Karpas-422 (cell line): Measurements from ENCODE around the gene SP140. TPM values are rescaled to one million over a fixed set of nuclear protein-coding genes. Genes with fewer than 3 reads are reported as not detected.
"Not testable (repeated sequence)": the region's sequence is repeated elsewhere in the genome, so short reads cannot be mapped to it uniquely, and the experiment has no call there.

Source experiments
- DNase-seq: peaks from one replicate; pipeline ENCODE4 v3.0.0-alpha.2; 2015
- H2AFZ ChIP-seq: fragments of 200-600 bp; sonication (generic); 2 replicates; pipeline ENCODE4 v1.6.1; 2014; ENCODE audit warnings: antibody characterized with exemption, low read length, mixed read lengths
- H3K27ac ChIP-seq: fragments of 200-600 bp; sonication (generic); 2 replicates; pipeline ENCODE4 v1.5.1; 2014; ENCODE audit warnings: mild to moderate bottlenecking, low read length, moderate library complexity
- H3K27me3 ChIP-seq: fragments of 200-600 bp; sonication (generic); 2 replicates; pipeline ENCODE4 v1.6.1; 2014; ENCODE audit warnings: low read length, mixed read lengths
- H3K36me3 ChIP-seq: fragments of 200-600 bp; sonication (generic); 2 replicates; pipeline ENCODE4 v1.6.1; 2014; ENCODE audit warnings: low read length, mixed read lengths; ENCODE audit not compliant: insufficient read depth
- H3K4me1 ChIP-seq: fragments of 200-600 bp; sonication (generic); 2 replicates; pipeline ENCODE4 v1.6.1; 2014; ENCODE audit warnings: mild to moderate bottlenecking, low read length, mixed read lengths
- H3K4me2 ChIP-seq: fragments of 200-600 bp; sonication (generic); 2 replicates; pipeline ENCODE4 v1.6.1; 2014; ENCODE audit warnings: low read length, low read depth, mild to moderate bottlenecking; ENCODE audit not compliant: poor library complexity, severe bottlenecking
- H3K4me3 ChIP-seq: fragments of 200-600 bp; sonication (generic); 2 replicates; pipeline ENCODE4 v1.5.1; 2014; ENCODE audit warnings: mild to moderate bottlenecking, antibody characterized with exemption, low read length, mixed read lengths
- H3K79me2 ChIP-seq: fragments of 200-600 bp; sonication (generic); 2 replicates; pipeline ENCODE4 v1.6.1; 2014; ENCODE audit warnings: mild to moderate bottlenecking, low read length, mixed read lengths
- H3K9ac ChIP-seq: fragments of 200-600 bp; sonication (generic); 2 replicates; pipeline ENCODE4 v1.6.0; 2014; ENCODE audit warnings: low read length
- H3K9me2 ChIP-seq: fragments of 200-600 bp; sonication (generic), shearing (Covaris generic); replicated peaks from 2 replicates; pipeline ENCODE4 v1.6.0; 2014; ENCODE audit warnings: mild to moderate bottlenecking, low read length, moderate library complexity; ENCODE audit not compliant: insufficient read depth
- H3K9me3 ChIP-seq: fragments of 300-700, 200-600 bp; sonication (generic); 2 replicates; pipeline ENCODE4 v1.6.1; 2014; ENCODE audit warnings: low read length, mixed read lengths
- H4K20me1 ChIP-seq: fragments of 200-600 bp; sonication (generic); 2 replicates; pipeline ENCODE4 v1.6.1; 2014; ENCODE audit warnings: mild to moderate bottlenecking, antibody characterized with exemption, low read length, low read depth; ENCODE audit not compliant: insufficient read depth
- total RNA-seq: library from RNA; depleted of rRNA; stranded (reverse); fragments of >200 nt; shearing (Covaris generic); gene quantifications from 2 replicates; pipeline ENCODE4 v1.2.3, GENCODE V29; 2014; ENCODE audit warnings: low replicate concordance

The SP140 gene
- total RNA-seq, 1 experiment from 2014 or later, result 24.2 TPM

GRCh38 chr2:230269715-230270114 lies 44.2 kb downstream of the SP140 start:
- Histone ChIP-seq H2AFZ (no peak overlapping the region), H3K27me3 (no peaks in the 10 kb centered on the region), H3K9me2 (no peaks in the 10 kb centered on the region), H3K4me1 (peaks cover 5% of the 10 kb centered on the region; the same call in 1 of the 2 replicates), H3K4me3 (no peak overlapping the region), H3K27ac (no peak overlapping the region), H3K4me2 (peak overlapping the region; percentile 18), H3K9me3 (no peaks in the 10 kb centered on the region), H3K36me3 (no peaks in the 10 kb centered on the region), H3K79me2 (no peaks in the 10 kb centered on the region), H3K9ac (no peak overlapping the region), H4K20me1 (no peaks in the 10 kb centered on the region)
- no peak for DNase-seq

- Histone ChIP-seq H3K9ac (no peak overlapping the region), H3K27me3 (no peaks in the 10 kb centered on the region), H2AFZ (no peak overlapping the region), H3K4me3 (no peak overlapping the region), H3K9me2 (no peaks in the 10 kb centered on the region), H3K79me2 (no peaks in the 10 kb centered on the region), H3K36me3 (no peaks in the 10 kb centered on the region), H4K20me1 (no peaks in the 10 kb centered on the region), H3K9me3 (no peaks in the 10 kb centered on the region), H3K4me1 (no peaks in the 10 kb centered on the region), H3K27ac (no peak overlapping the region), H3K4me2 (no peak overlapping the region)
- no peak for DNase-seq
Observed at GRCh38 chr2:230282936-230283335, 57.4 kb downstream of the SP140 start.

- H3K27ac ChIP-seq, result no peak overlapping the region
- no peaks in the 10 kb centered on the region for H3K79me2 ChIP-seq
- H2AFZ ChIP-seq, result no peak overlapping the region
- H4K20me1 ChIP-seq, result no peaks in the 10 kb centered on the region
- H3K9me3 ChIP-seq, result no peaks in the 10 kb centered on the region
- no peak overlapping the region for H3K9ac ChIP-seq
- no peaks in the 10 kb centered on the region for H3K9me2 ChIP-seq
- H3K4me3 ChIP-seq, result no peak overlapping the region
- H3K4me1 ChIP-seq, result no peaks in the 10 kb centered on the region
- no peaks in the 10 kb centered on the region for H3K36me3 ChIP-seq
- H3K27me3 ChIP-seq, result no peaks in the 10 kb centered on the region
- H3K4me2 ChIP-seq, result no peak overlapping the region
- no peak for DNase-seq
Observed at GRCh38 chr2:230286048-230286447, 60.5 kb downstream of the SP140 start.

GRCh38 chr2:230289311-230289710 lies 63.8 kb downstream of the SP140 start:
- peak; percentile 64 for DNase-seq
- not testable (repeated sequence) for H3K27me3 ChIP-seq, H3K36me3 ChIP-seq, H2AFZ ChIP-seq, H3K4me2 ChIP-seq, H4K20me1 ChIP-seq, H3K9me2 ChIP-seq, H3K4me3 ChIP-seq, H3K27ac ChIP-seq, H3K9ac ChIP-seq, H3K4me1 ChIP-seq, H3K79me2 ChIP-seq, H3K9me3 ChIP-seq

GRCh38 chr2:230295192-230295591 lies 69.7 kb downstream of the SP140 start:
- H3K27me3 ChIP-seq, result no peaks in the 10 kb centered on the region
- no peaks in the 10 kb centered on the region for H4K20me1 ChIP-seq
- H3K4me3 ChIP-seq, result no peak overlapping the region
- H3K36me3 ChIP-seq, result peaks cover 4% of the 10 kb centered on the region; the same call in 1 of the 2 replicates
- no peak overlapping the region for H2AFZ ChIP-seq
- DNase-seq, result no peak
- no peaks in the 10 kb centered on the region for H3K9me2 ChIP-seq
- no peaks in the 10 kb centered on the region for H3K79me2 ChIP-seq
- no peak overlapping the region for H3K9ac ChIP-seq
- H3K4me1 ChIP-seq, result no peaks in the 10 kb centered on the region
- H3K9me3 ChIP-seq, result no peaks in the 10 kb centered on the region
- H3K4me2 ChIP-seq, result no peak overlapping the region
- H3K27ac ChIP-seq, result no peak overlapping the region

GRCh38 chr2:230296917-230297316 lies 71.4 kb downstream of the SP140 start:
- Histone ChIP-seq H3K9ac (no peak overlapping the region), H3K9me2 (no peaks in the 10 kb centered on the region), H3K4me2 (no peak overlapping the region), H3K79me2 (no peaks in the 10 kb centered on the region), H3K4me3 (no peak overlapping the region), H4K20me1 (no peaks in the 10 kb centered on the region), H3K36me3 (peaks cover 4% of the 10 kb centered on the region; the same call in 1 of the 2 replicates), H2AFZ (no peak overlapping the region), H3K27ac (no peak overlapping the region), H3K9me3 (no peaks in the 10 kb centered on the region), H3K4me1 (no peaks in the 10 kb centered on the region), H3K27me3 (no peaks in the 10 kb centered on the region)
- no peak for DNase-seq

GRCh38 chr2:230299618-230300017 lies 74.1 kb downstream of the SP140 start:
- Histone ChIP-seq H3K9ac (no peak overlapping the region), H3K27me3 (no peaks in the 10 kb centered on the region), H3K79me2 (no peaks in the 10 kb centered on the region), H3K9me3 (no peaks in the 10 kb centered on the region; the same call in 1 of the 2 replicates), H3K4me2 (no peak overlapping the region), H2AFZ (no peak overlapping the region), H3K27ac (no peak overlapping the region), H4K20me1 (no peaks in the 10 kb centered on the region), H3K9me2 (no peaks in the 10 kb centered on the region), H3K4me1 (no peaks in the 10 kb centered on the region), H3K36me3 (peaks cover 4% of the 10 kb centered on the region; the same call in 1 of the 2 replicates), H3K4me3 (no peak overlapping the region)
- DNase-seq, result no peak

- Histone ChIP-seq H3K9ac (no peak overlapping the region), H3K36me3 (no peaks in the 10 kb centered on the region), H3K9me3 (no peaks in the 10 kb centered on the region; the same call in 1 of the 2 replicates), H3K9me2 (no peaks in the 10 kb centered on the region), H3K79me2 (no peaks in the 10 kb centered on the region), H3K4me2 (no peak overlapping the region), H3K27ac (no peak overlapping the region), H3K27me3 (no peaks in the 10 kb centered on the region), H2AFZ (no peak overlapping the region), H3K4me3 (no peak overlapping the region), H3K4me1 (no peaks in the 10 kb centered on the region), H4K20me1 (no peaks in the 10 kb centered on the region)
- DNase-seq, result no peak
Observed at GRCh38 chr2:230305416-230306275, 80.1 kb downstream of the SP140 start.
